HepG2 (cell line): Measurements from ENCODE around the gene ERLEC1.

Experiments used
- CTCF ChIP-seq: sonication (generic); formaldehyde crosslinking; IDR thresholded peaks from 2 replicates; pipeline ENCODE4 v1.5.0; 2020; ENCODE audit warnings: mild to moderate bottlenecking, missing genetic modification reagents, moderate library complexity
- ZFP36 ChIP-seq: fragments of 150-350 bp; IDR thresholded peaks from 2 replicates; pipeline ENCODE4 v1.6.1; 2018; ENCODE audit warnings: borderline replicate concordance, low read length, low read depth; ENCODE audit not compliant: partially characterized antibody

GRCh38 chr2:53852532-53852931 is 65.7 kb downstream of the ERLEC1 start:
- TF ChIP-seq ZFP36 = no peak
- TF ChIP-seq CTCF (CRISPR knock-in tag) = no peak
